Measurements from ENCODE around the gene CUBN. TPM values are rescaled to one million over a fixed set of nuclear protein-coding genes. Genes with fewer than 3 reads are reported as not detected.
"Not testable (repeated sequence)": the region's sequence is repeated elsewhere in the genome, so short reads cannot be mapped to it uniquely, and the experiment has no call there.

The CUBN gene
- total and polyA plus RNA-seq, 8 donors: 0.28 to 1.3 (median 0.66) TPM

DNA sequence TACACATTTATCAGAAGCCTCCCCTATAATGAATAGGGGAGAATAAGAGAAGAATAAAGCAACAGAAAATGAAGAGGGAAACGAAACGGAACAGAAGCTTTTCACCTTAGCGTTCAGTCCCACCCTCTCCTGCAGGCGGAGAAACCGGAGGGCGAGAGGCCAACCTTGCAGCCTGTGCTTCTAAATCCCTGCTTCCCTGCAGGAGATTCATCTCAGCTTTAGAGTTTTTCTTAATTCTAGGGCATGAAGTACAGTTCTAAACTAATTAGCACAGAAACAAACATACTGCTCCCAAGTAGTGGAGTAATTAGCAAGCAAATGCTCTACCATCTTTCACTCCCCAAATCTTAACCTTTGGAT, 107.2 kb downstream of the CUBN start:
- ATAC-seq (no peak), FAIRE-seq (no peak), DNase-seq (no peak)
- TF ChIP-seq, protein P1, sequence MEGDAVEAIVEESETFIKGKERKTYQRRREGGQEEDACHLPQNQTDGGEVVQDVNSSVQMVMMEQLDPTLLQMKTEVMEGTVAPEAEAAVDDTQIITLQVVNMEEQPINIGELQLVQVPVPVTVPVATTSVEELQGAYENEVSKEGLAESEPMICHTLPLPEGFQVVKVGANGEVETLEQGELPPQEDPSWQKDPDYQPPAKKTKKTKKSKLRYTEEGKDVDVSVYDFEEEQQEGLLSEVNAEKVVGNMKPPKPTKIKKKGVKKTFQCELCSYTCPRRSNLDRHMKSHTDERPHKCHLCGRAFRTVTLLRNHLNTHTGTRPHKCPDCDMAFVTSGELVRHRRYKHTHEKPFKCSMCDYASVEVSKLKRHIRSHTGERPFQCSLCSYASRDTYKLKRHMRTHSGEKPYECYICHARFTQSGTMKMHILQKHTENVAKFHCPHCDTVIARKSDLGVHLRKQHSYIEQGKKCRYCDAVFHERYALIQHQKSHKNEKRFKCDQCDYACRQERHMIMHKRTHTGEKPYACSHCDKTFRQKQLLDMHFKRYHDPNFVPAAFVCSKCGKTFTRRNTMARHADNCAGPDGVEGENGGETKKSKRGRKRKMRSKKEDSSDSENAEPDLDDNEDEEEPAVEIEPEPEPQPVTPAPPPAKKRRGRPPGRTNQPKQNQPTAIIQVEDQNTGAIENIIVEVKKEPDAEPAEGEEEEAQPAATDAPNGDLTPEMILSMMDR (IDR thresholded peaks at IDR 0.05): no peak
- Histone ChIP-seq H3K4me1 (no peaks in the 10 kb centered on the region), H3K27me3 (no peaks in the 10 kb centered on the region), H3K4me3 (no peak overlapping the region), H3K9me3 (no peaks in the 10 kb centered on the region), H3K27ac (no peak overlapping the region), H3K36me3 (no peaks in the 10 kb centered on the region)
- WGBS, 2 donors: 79 to 80% methylated on average over 6 of the region's 6 CpGs
- intact Hi-C loops (cut with DNase I): no loop called here

DNA sequence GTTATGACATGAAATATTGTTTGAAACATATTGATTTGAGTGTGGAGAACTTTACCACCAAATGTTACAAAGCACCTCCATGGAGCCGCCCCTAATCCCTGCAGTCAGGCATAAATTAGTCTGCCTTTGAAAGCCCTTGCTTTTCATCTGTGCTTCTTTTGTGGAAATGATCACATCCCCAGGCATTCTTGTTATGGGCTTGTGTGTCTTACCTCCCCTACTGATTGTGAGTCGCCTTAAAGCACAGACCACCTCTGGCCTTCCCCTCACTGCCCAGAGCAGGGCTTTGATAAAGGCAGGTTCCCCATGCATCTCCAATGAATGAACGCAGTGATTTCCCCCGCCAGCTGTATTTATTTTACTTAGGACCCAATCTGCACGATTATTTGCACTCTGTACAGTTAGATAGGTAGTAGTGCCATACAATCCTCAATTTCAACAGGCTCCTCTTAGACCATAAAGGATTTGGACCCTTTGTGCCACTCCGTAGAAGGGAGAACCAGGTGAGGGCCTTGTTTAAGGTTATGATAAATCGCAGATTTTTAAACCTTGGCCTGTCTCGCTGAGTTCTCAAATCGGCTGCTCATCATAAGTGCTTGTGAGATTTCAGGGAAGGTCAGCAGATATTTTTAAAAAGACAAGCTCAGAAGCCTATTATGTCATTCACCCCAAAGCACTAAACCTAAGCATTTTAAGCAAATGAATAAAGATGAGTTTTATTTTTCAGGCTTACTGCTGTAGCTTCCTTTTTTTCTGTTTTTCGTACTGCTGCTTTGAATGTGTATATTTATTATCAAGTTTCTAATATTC, 107.8 kb downstream of the CUBN start:
- Histone ChIP-seq H3K27me3 (no peaks in the 10 kb centered on the region), H3K4me1 (no peaks in the 10 kb centered on the region), H3K27ac (no peak overlapping the region), H3K4me3 (no peak overlapping the region), H3K9me3 (no peaks in the 10 kb centered on the region), H3K36me3 (no peaks in the 10 kb centered on the region)
- ATAC-seq (no peak), DNase-seq (no peak), FAIRE-seq (no peak)
- WGBS, 2 donors: 69 to 76% methylated on average over 10 of the region's 10 CpGs
- TF ChIP-seq, protein P1 (IDR thresholded peaks at IDR 0.05): no peak
- intact Hi-C loops (cut with DNase I): no loop called here

DNA sequence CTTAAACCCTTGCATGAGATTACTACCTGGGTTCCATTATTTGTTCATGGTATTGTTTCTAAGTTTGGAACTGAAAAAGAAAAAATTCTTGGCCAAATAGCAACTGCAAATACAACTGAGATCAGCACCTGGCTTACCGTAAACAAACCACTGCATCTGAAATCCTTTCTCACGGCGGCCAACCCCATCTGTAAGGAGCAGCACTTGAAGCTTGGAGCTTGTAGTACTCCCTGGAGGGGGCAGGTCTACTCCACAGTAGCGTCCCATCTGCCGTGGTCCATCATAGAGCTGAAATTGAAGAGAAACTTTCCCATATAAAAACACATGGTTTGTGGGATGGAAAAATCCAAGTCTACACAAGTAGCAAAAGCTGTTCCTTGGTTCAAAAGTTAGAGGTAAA, 109.9 kb downstream of the CUBN start:
- WGBS, 2 donors: 78 to 82% methylated on average over 5 of the region's 5 CpGs
- DNase-seq (no peak), ATAC-seq (no peak), FAIRE-seq (no peak)
- Histone ChIP-seq H3K27me3 (no peaks in the 10 kb centered on the region), H3K36me3 (no peaks in the 10 kb centered on the region), H3K27ac (no peak overlapping the region), H3K4me1 (no peaks in the 10 kb centered on the region), H3K9me3 (no peaks in the 10 kb centered on the region), H3K4me3 (no peak overlapping the region)
- TF ChIP-seq, protein P1 (IDR thresholded peaks at IDR 0.05): no peak
- intact Hi-C loops (cut with DNase I): no loop called here

DNA sequence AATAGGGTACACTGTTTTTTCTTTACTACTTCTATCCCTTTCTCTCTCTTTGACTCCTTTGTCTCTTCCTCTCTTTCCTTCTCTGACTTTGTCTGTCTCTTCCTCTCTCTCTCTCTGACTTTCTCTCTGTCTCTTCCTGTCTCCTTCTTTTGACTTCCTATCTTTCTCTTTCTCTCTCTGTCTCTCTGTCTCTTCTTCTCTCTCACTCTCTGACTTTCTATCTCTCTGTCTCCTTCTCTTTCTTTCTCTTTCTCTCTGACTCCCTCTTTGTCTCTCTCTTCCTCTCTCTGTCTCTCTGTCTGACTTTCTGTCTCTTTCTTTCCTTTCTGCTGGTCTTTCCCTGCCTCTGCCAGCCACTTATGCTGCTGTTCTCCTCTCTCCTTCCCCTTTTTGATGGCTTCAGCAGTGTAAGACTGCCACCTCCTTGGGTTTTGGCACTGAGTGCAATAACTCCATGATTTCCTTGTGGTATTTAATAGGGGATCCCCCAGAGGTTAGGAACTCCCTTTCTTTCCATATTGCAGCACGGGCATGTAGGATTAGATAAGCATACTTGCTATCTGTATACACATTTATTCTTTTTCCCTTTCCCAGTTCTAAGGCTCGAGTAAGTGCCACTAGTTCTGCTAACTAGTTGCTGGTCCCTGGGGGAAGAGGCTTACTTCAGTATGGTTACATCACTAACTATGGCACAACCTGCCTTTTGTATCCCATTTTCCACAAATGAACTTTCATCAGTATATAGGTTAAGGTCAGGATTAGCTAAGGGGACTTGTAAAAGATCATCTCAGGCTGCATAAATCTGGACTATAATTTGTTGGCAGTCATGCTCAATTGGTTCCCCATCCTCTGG, 116.3 kb downstream of the CUBN start:
- H3K9me3 ChIP-seq; H3K36me3 ChIP-seq; ATAC-seq; H3K27ac ChIP-seq; H3K27me3 ChIP-seq; H3K4me3 ChIP-seq; H3K4me1 ChIP-seq; FAIRE-seq; DNase-seq; intact Hi-C loops (cut with DNase I): not testable (repeated sequence)
- 41 to 49% methylated on average over 2 of the region's 2 CpGs for WGBS, 2 donors

DNA sequence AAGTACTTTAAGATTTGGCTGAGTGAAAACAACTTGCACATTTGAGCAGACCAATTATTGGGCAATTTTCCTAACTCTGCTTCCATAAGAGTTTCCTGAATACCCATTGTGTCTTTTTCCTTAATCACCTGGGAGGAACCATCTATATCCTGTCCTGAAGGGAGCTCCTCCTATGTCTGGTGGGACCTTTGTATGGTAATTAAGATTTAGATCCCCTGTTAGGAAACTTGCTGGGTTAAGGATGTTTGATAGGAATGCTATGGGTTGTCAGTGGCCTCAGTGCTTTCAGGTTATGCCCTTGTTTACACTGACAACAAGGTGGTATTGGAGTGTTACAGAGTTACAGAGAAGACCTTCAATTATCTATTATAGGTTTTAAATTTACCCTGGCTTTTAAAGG, 116.9 kb downstream of the CUBN start:
- not testable (repeated sequence) for FAIRE-seq, ATAC-seq

More for the DNA sequence above, 116.9 kb downstream of the CUBN start:
- H3K4me1 ChIP-seq; H3K36me3 ChIP-seq; H3K27me3 ChIP-seq; H3K27ac ChIP-seq; DNase-seq; intact Hi-C loops (cut with DNase I); H3K4me3 ChIP-seq; H3K9me3 ChIP-seq: not testable (repeated sequence)

Data from pancreas (tissue), 10 donors.